Measurements from ENCODE around the gene NR1H2. TPM values are rescaled to one million over a fixed set of nuclear protein-coding genes. Genes with fewer than 3 reads are reported as not detected.

NR1H2 gene
- total RNA-seq, 1 donor from 2014 or later = 29.1 TPM

GRCh38 chr19:50406156-50406820, 30.0 kb downstream of the NR1H2 start:
- H3K4me3 Mint-ChIP-seq (ENCODE audit: low read depth) = no peak overlapping the region
- H3K27ac Mint-ChIP-seq = no peak overlapping the region
- no peak for TF ChIP-seq CTCF (IDR thresholded peaks at IDR 0.05; ENCODE audit: unreplicated experiment)
- peaks cover 13% of the 10 kb centered on the region for H3K36me3 Mint-ChIP-seq (ENCODE audit: insufficient read depth)
- H3K4me1 Mint-ChIP-seq (ENCODE audit: low read depth) = no peaks in the 10 kb centered on the region
- H3K27me3 Mint-ChIP-seq = no peaks in the 10 kb centered on the region
- no peaks in the 10 kb centered on the region for H3K9me3 Mint-ChIP-seq (ENCODE audit: low read depth)
- DNase-seq (ENCODE audit: low spot score, unreplicated experiment) = no peak

- Mint-ChIP-seq H3K4me3 (ENCODE audit: low read depth) (no peak overlapping the region), H3K27ac (no peak overlapping the region), H3K36me3 (ENCODE audit: insufficient read depth) (peaks cover 15% of the 10 kb centered on the region), H3K9me3 (ENCODE audit: low read depth) (no peaks in the 10 kb centered on the region), H3K4me1 (ENCODE audit: low read depth) (no peaks in the 10 kb centered on the region), H3K27me3 (no peaks in the 10 kb centered on the region)
- TF ChIP-seq CTCF (IDR thresholded peaks at IDR 0.05; ENCODE audit: unreplicated experiment) = no peak
- no peak for DNase-seq (ENCODE audit: low spot score, unreplicated experiment)
These were observed 30.6 kb downstream of the NR1H2 start for GRCh38 chr19:50406829-50407228.

- peaks cover 11% of the 10 kb centered on the region for H3K36me3 Mint-ChIP-seq (ENCODE audit: insufficient read depth)
- no peaks in the 10 kb centered on the region for H3K27me3 Mint-ChIP-seq
- no peaks in the 10 kb centered on the region for H3K4me1 Mint-ChIP-seq (ENCODE audit: low read depth)
- H3K4me3 Mint-ChIP-seq (ENCODE audit: low read depth) = no peak overlapping the region
- TF ChIP-seq CTCF (IDR thresholded peaks at IDR 0.05; ENCODE audit: unreplicated experiment) = no peak
- H3K27ac Mint-ChIP-seq = no peak overlapping the region
- H3K9me3 Mint-ChIP-seq (ENCODE audit: low read depth) = no peaks in the 10 kb centered on the region
- DNase-seq (ENCODE audit: low spot score, unreplicated experiment) = no peak
These were observed 33.1 kb downstream of the NR1H2 start for GRCh38 chr19:50409347-50409746.

GRCh38 chr19:50410109-50410508, 33.9 kb downstream of the NR1H2 start:
- DNase-seq (ENCODE audit: low spot score, unreplicated experiment) = no peak
- no peaks in the 10 kb centered on the region for H3K9me3 Mint-ChIP-seq (ENCODE audit: low read depth)
- no peak overlapping the region for H3K4me3 Mint-ChIP-seq (ENCODE audit: low read depth)
- peaks cover 11% of the 10 kb centered on the region for H3K36me3 Mint-ChIP-seq (ENCODE audit: insufficient read depth)
- H3K27ac Mint-ChIP-seq = no peak overlapping the region
- no peak for TF ChIP-seq CTCF (IDR thresholded peaks at IDR 0.05; ENCODE audit: unreplicated experiment)
- no peaks in the 10 kb centered on the region for H3K27me3 Mint-ChIP-seq
- H3K4me1 Mint-ChIP-seq (ENCODE audit: low read depth) = no peaks in the 10 kb centered on the region

- no peaks in the 10 kb centered on the region for H3K27me3 Mint-ChIP-seq
- no peak overlapping the region for H3K4me3 Mint-ChIP-seq (ENCODE audit: low read depth)
- no peak overlapping the region for H3K27ac Mint-ChIP-seq
- no peaks in the 10 kb centered on the region for H3K9me3 Mint-ChIP-seq (ENCODE audit: low read depth)
- no peaks in the 10 kb centered on the region for H3K4me1 Mint-ChIP-seq (ENCODE audit: low read depth)
- peaks cover 8% of the 10 kb centered on the region for H3K36me3 Mint-ChIP-seq (ENCODE audit: insufficient read depth)
- DNase-seq (ENCODE audit: low spot score, unreplicated experiment) = no peak
- TF ChIP-seq CTCF (IDR thresholded peaks at IDR 0.05; ENCODE audit: unreplicated experiment) = no peak
These were observed 36.2 kb downstream of the NR1H2 start for GRCh38 chr19:50412419-50412818.
